K562 (cell line): ENCODE data around the gene STK25. TPM values are rescaled to one million over a fixed set of nuclear protein-coding genes. Genes with fewer than 3 reads are reported as not detected.

Experiments
- BCOR ChIP-seq: fragments of 450-650 bp; IDR thresholded peaks from 2 replicates; pipeline ENCODE4 v1.6.1; 2016
- BHLHE40 ChIP-seq: IDR thresholded peaks from 2 replicates; pipeline ENCODE4 v1.6.1; 2011; ENCODE audit warnings: low read length, improper control_type of control experiment
- CBFA2T2 ChIP-seq: fragments of 450-650 bp; conservative IDR thresholded peaks from 2 replicates; pipeline ENCODE4 v1.6.1; 2017; ENCODE audit warnings: mild to moderate bottlenecking
- CBX5 ChIP-seq: IDR thresholded peaks from 2 replicates; pipeline ENCODE4 v1.6.1; 2014; ENCODE audit warnings: low read depth, borderline replicate concordance
- FOXA1 ChIP-seq: fragments of 450-650 bp; IDR thresholded peaks from 2 replicates; pipeline ENCODE4 v1.6.1; 2016; ENCODE audit warnings: mild to moderate bottlenecking, borderline replicate concordance
- HDAC1 ChIP-seq, 2 experiments: fragments of 450-650 bp; IDR thresholded peaks; 2 replicates each; pipeline ENCODE4 v1.6.1; 2016 to 2017; ENCODE audit warnings: inconsistent platforms in 1 of 2, mild to moderate bottlenecking in 1 of 2, moderate library complexity in 1 of 2
- MAX ChIP-seq: sonication (generic); formaldehyde crosslinking; IDR thresholded peaks from 2 replicates; pipeline ENCODE4 v1.9.0; 2022; ENCODE audit warnings: mild to moderate bottlenecking, missing genetic modification reagents
- MEF2D ChIP-seq: conservative IDR thresholded peaks from 2 replicates; pipeline ENCODE4 v1.6.1; 2016; ENCODE audit warnings: low read depth, missing genetic modification characterization, missing compliant biosample characterization
- MYC ChIP-seq, 2 experiments: fragments of 250-450 bp in 1 of 2; sonication (Bioruptor Pico) in 1 of 2; IDR thresholded peaks; 2 replicates each; pipeline versions ENCODE4 v1.5.1 to v1.6.1; 2012 to 2021; ENCODE audit warnings: low read depth in 2 of 2, borderline replicate concordance in 1 of 2, improper control_type of control experiment in 1 of 2, low read length in 1 of 2, mild to moderate bottlenecking in 1 of 2, moderate library complexity in 1 of 2
- NONO ChIP-seq, 2 experiments: fragments of 200-400 bp in 1 of 2; fragments of 450-650 bp in 1 of 2; formaldehyde crosslinking in 1 of 2; IDR thresholded peaks; 2 replicates each; pipeline ENCODE4 v1.6.1; 2017; ENCODE audit warnings: low read depth in 2 of 2, mild to moderate bottlenecking in 2 of 2, moderate library complexity in 2 of 2, low read length in 1 of 2
- NRF1 ChIP-seq, 2 experiments: fragments of 450-650 bp; IDR thresholded peaks in 1 of 2; conservative IDR thresholded peaks in 1 of 2; 2 replicates each; pipeline ENCODE4 v1.6.1; 2014; ENCODE audit warnings: mild to moderate bottlenecking in 2 of 2
- REST ChIP-seq, 2 experiments: fragments of 450-650 bp; formaldehyde crosslinking in 1 of 2; IDR thresholded peaks; 2 replicates each; pipeline versions ENCODE4 v1.4.0 to v1.6.1; 2014 to 2020; ENCODE audit warnings: mild to moderate bottlenecking in 2 of 2, borderline replicate concordance in 1 of 2, low read depth in 1 of 2
- ZBTB1 ChIP-seq: sonication (generic); formaldehyde crosslinking; IDR thresholded peaks from 2 replicates; pipeline ENCODE4 v1.8.1; 2023; ENCODE audit warnings: missing genetic modification reagents, low read depth, mild to moderate bottlenecking, borderline replicate concordance
- ZBTB7A ChIP-seq: IDR thresholded peaks from 2 replicates; pipeline ENCODE4 v1.6.1; 2011; ENCODE audit warnings: low read depth, mild to moderate bottlenecking, low read length, moderate library complexity, borderline replicate concordance; ENCODE audit not compliant: control insufficient read depth
- ZNF124 ChIP-seq: sonication (generic); formaldehyde crosslinking; IDR thresholded peaks from 2 replicates; pipeline ENCODE4 v1.8.1; 2022; ENCODE audit warnings: missing genetic modification reagents
- ZNF184 ChIP-seq: sonication (generic); formaldehyde crosslinking; IDR thresholded peaks from 2 replicates; pipeline ENCODE4 v1.5.0; 2020; ENCODE audit warnings: missing genetic modification reagents
- ZNF75A ChIP-seq: fragments of 450-650 bp; formaldehyde crosslinking; IDR thresholded peaks from 2 replicates; pipeline ENCODE4 v1.4.0; 2020; ENCODE audit warnings: mild to moderate bottlenecking
- ZNF766 ChIP-seq: fragments of 200-800 bp; sonication (Bioruptor generic); conservative IDR thresholded peaks from 2 replicates; pipeline ENCODE4 v1.6.1; 2016; ENCODE audit warnings: missing genetic modification characterization, missing compliant biosample characterization
- ZNF830 ChIP-seq: fragments of 250-450 bp; sonication (Bioruptor Pico); IDR thresholded peaks from 2 replicates; pipeline ENCODE4 v1.5.0; 2021; ENCODE audit warnings: mild to moderate bottlenecking
- polyA plus RNA-seq, 8 experiments: library from polyadenylated mRNA; depleted of rRNA in 4 of 8; stranded (reverse) in 5 of 8; unstranded in 3 of 8; fragments of >200 nt; fragmentation: Nextera tagmentation in 2 of 8; fragmentation: Illumina TruSeq in 1 of 8; extraction: Ambion mirVana in 2 of 8; extraction: Trizol in 1 of 8; gene quantifications; 2 replicates each; pipeline versions ENCODE4 v1.2.1 to v1.2.3, GENCODE V29; 2011 to 2014; ENCODE audit warnings: inconsistent platforms in 1 of 8, missing spikeins in 1 of 8
- total RNA-seq, 7 experiments: library from RNA; depleted of rRNA in 6 of 7; stranded (reverse); fragments of >200 nt in 6 of 7; fragmentation: Illumina TruSeq in 2 of 7; extraction: Trizol in 2 of 7; gene quantifications; 2 replicates each; pipeline versions ENCODE4 v1.2.1 to v1.2.3, GENCODE V29; 2011 to 2021; ENCODE audit warnings: low replicate concordance in 1 of 7

Gene STK25
- total and polyA plus RNA-seq, 9 of the 15 experiments (the other 6 are each of a cell fraction or from before 2014, with no cell fraction given): 5.4 to 177 (median 116) TPM

GRCh38 chr2:241508240-241509154 is at the start of gene STK25 (continued):
- TF ChIP-seq HDAC1 (IDR thresholded peaks at IDR 0.05) (peak in 1 of 2 experiments; percentile 71; a peak in 2 of 4 replicates), CBX5 (no peak), ZBTB1 (CRISPR knock-in tag) (no peak), ZNF184 (CRISPR knock-in tag) (no peak), MAX (CRISPR knock-in tag) (peak; percentile 100), ZNF830 (CRISPR knock-in tag) (no peak), FOXA1 (no peak), ZBTB7A (peak; percentile 66), NONO (IDR thresholded peaks at IDR 0.05; ENCODE audit: low read depth in 2 of 2, low read length in 1 of 2) (peak in 1 of 2 experiments; percentile 78; a peak in 2 of 4 replicates), BHLHE40 (peak; percentile 67), ZNF766 (CRISPR knock-in tag) (peak; percentile 93), REST (IDR thresholded peaks at IDR 0.05; ENCODE audit: borderline replicate concordance) (peak; percentile 35), REST (CRISPR knock-in tag; IDR thresholded peaks at IDR 0.05; ENCODE audit: low read depth) (no peak), ZNF124 (CRISPR knock-in tag) (0 out of 2 replicates have a peak, but pooled peaks have one; percentile 84), ZNF75A (CRISPR knock-in tag) (no peak), MYC (IDR thresholded peaks at IDR 0.05; ENCODE audit: low read depth, low read length) (peak; percentile 92), MYC (CRISPR knock-in tag; IDR thresholded peaks at IDR 0.05; ENCODE audit: borderline replicate concordance, low read depth) (no peak), MEF2D (no peak), NRF1 (conservative IDR thresholded peaks at IDR 0.05 in 1 of 2, IDR thresholded peaks at IDR 0.05 in 1 of 2) (peak; percentile 95 to 96), BCOR (no peak), CBFA2T2 (0 out of 2 replicates have a peak, but pooled peaks have one; percentile 28)
